Stimulated activated naive B cell treated with anti-CD40 and anti-IgM and Interleukin-4, amounts not matched to agents 10 μg/mL and 1 μg/mL and 100 μg/mL, for 72 hours (primary cell): Measurements from ENCODE around the gene MIOS.
"Not testable (repeated sequence)": the region's sequence is repeated elsewhere in the genome, so short reads cannot be mapped to it uniquely, and the experiment has no call there.

Experiments
- ATAC-seq, 2 donors: fragments of 150-1000 bp; cut with Tn5 transposase; replicated peaks; 2 replicates each; pipeline ENCODE4 v1.10.0; 2021; ENCODE audit warnings: moderate library complexity in 1 of 2
- DNase-seq: peaks from one replicate; pipeline ENCODE4 v3.0.0; 2021
- H3K27ac Mint-ChIP-seq: one replicate; pipeline ENCODE4 v1.8.0; 2022; ENCODE audit warnings: mild to moderate bottlenecking, mixed read lengths
- H3K27me3 Mint-ChIP-seq, 2 donors: one replicate each; pipeline ENCODE4 v1.8.0; 2022; ENCODE audit warnings: mixed read lengths in 2 of 2
- H3K36me3 Mint-ChIP-seq, 2 donors: one replicate each; pipeline ENCODE4 v1.8.0; 2022; ENCODE audit warnings: mixed read lengths in 2 of 2, mild to moderate bottlenecking in 1 of 2
- H3K4me1 Mint-ChIP-seq, 2 donors: one replicate each; pipeline ENCODE4 v1.8.0; 2022; ENCODE audit warnings: mixed read lengths in 2 of 2, mild to moderate bottlenecking in 1 of 2
- H3K4me3 Mint-ChIP-seq, 2 donors: one replicate each; pipeline ENCODE4 v1.8.0; 2022; ENCODE audit warnings: mild to moderate bottlenecking in 2 of 2, mixed read lengths in 2 of 2, moderate library complexity in 1 of 2
- H3K9me3 Mint-ChIP-seq, 2 donors: one replicate each; pipeline ENCODE4 v1.8.0; 2022; ENCODE audit warnings: mixed read lengths in 2 of 2, mild to moderate bottlenecking in 1 of 2

Gene MIOS

GRCh38 chr7:7656459-7656858, 89.8 kb downstream of the MIOS start:
- DNase-seq, H3K27me3 Mint-ChIP-seq, H3K27ac Mint-ChIP-seq, H3K4me3 Mint-ChIP-seq, ATAC-seq: not testable (repeated sequence)
- peaks cover 37 to 38% of the 10 kb centered on the region in 2 donors for H3K4me1 Mint-ChIP-seq
- H3K36me3 Mint-ChIP-seq: peaks cover 29 to 45% of the 10 kb centered on the region in 2 donors
- peaks cover 8 to 20% of the 10 kb centered on the region in 2 donors for H3K9me3 Mint-ChIP-seq
